GM21381 (cell line): ENCODE results near the gene ZNF268.
"Not testable (repeated sequence)": the region's sequence is repeated elsewhere in the genome, so short reads cannot be mapped to it uniquely, and the experiment has no call there.

Source experiments
- ATAC-seq: cut with Tn5 transposase; IDR thresholded peaks from one replicate; pipeline ENCODE4 v1.9.1; 2021; ENCODE audit warnings: mild to moderate bottlenecking, moderate library complexity; ENCODE audit not compliant: unreplicated experiment

The ZNF268 gene

GRCh38 chr12:133226690-133227089, 45.4 kb downstream of the ZNF268 start:
- ATAC-seq, result no peak

GRCh38 chr12:133227281-133227852, 46.1 kb downstream of the ZNF268 start:
- no peak for ATAC-seq

GRCh38 chr12:133231001-133231400, 49.7 kb downstream of the ZNF268 start:
- no peak for ATAC-seq

- ATAC-seq, result no peak
These were observed 51.7 kb downstream of the ZNF268 start for GRCh38 chr12:133233006-133233405.

- no peak for ATAC-seq
These were observed 52.8 kb downstream of the ZNF268 start for GRCh38 chr12:133233993-133234564.

GRCh38 chr12:133234971-133235370, 53.7 kb downstream of the ZNF268 start:
- no peak for ATAC-seq

GRCh38 chr12:133235401-133236112, 54.3 kb downstream of the ZNF268 start, which contains the start of gene ANHX:
Gene ANHX (minus strand): TSS chr12:133235877. CDS start chr12:133234356, 1,521 bp downstream.
- ATAC-seq, result no peak

GRCh38 chr12:133236144-133236543, 54.8 kb downstream of the ZNF268 start:
- ATAC-seq, result no peak

- no peak for ATAC-seq
These were observed 55.3 kb downstream of the ZNF268 start for GRCh38 chr12:133236556-133236955.

GRCh38 chr12:133251732-133252131, 70.4 kb downstream of the ZNF268 start:
- no peak for ATAC-seq

- not testable (repeated sequence) for ATAC-seq
These were observed 74.5 kb downstream of the ZNF268 start for GRCh38 chr12:133255833-133256232.

GRCh38 chr12:133256321-133256720, 75.0 kb downstream of the ZNF268 start:
- ATAC-seq, result no peak

- ATAC-seq, result no peak
These were observed 82.9 kb downstream of the ZNF268 start for GRCh38 chr12:133264173-133264572.
